OCI-LY3 (cell line): ENCODE measurements around the gene SLC39A6.
"Not testable (repeated sequence)": the region's sequence is repeated elsewhere in the genome, so short reads cannot be mapped to it uniquely, and the experiment has no call there.

Source experiments
- H2AFZ ChIP-seq: fragments of 200-600, 300-600 bp; shearing (Covaris generic); 2 replicates; pipeline ENCODE4 v1.6.0; 2014; ENCODE audit warnings: antibody characterized with exemption, low read depth, low read length
- H3K27ac ChIP-seq: fragments of 200-600, 300-600 bp; sonication (generic); 2 replicates; pipeline ENCODE4 v1.5.1; 2014; ENCODE audit warnings: mild to moderate bottlenecking, low read length, moderate library complexity, mixed read lengths
- H3K27me3 ChIP-seq: fragments of 200-600, 300-600 bp; sonication (generic); 2 replicates; pipeline ENCODE4 v1.6.1; 2014; ENCODE audit warnings: low read depth, low read length, mixed read lengths
- H3K36me3 ChIP-seq: fragments of 200-600, 300-600 bp; sonication (generic); replicated peaks from 2 replicates; pipeline ENCODE3; 2014; ENCODE audit warnings: low read depth, low read length, mixed read lengths
- H3K4me1 ChIP-seq: fragments of 300-600, 200-600 bp; sonication (generic); 2 replicates; pipeline ENCODE4 v1.6.1; 2014; ENCODE audit warnings: low read length, mixed read lengths
- H3K4me2 ChIP-seq: fragments of 200-600, 300-600 bp; sonication (generic); 2 replicates; pipeline ENCODE4 v1.6.1; 2014; ENCODE audit warnings: low read length, mixed read lengths
- H3K4me3 ChIP-seq: fragments of 300-600, 200-600 bp; sonication (generic); 2 replicates; pipeline ENCODE4 v1.5.1; 2014; ENCODE audit warnings: antibody characterized with exemption, mild to moderate bottlenecking, low read length, moderate library complexity
- H3K79me2 ChIP-seq: fragments of 300-600, 200-600 bp; shearing (Covaris generic); 2 replicates; pipeline ENCODE4 v1.6.1; 2014; ENCODE audit warnings: mild to moderate bottlenecking, low read length, mixed read lengths
- H3K9ac ChIP-seq: fragments of 300-600, 200-600 bp; shearing (Covaris generic); 2 replicates; pipeline ENCODE4 v1.6.0; 2014; ENCODE audit warnings: mild to moderate bottlenecking, low read length, moderate library complexity
- H3K9me3 ChIP-seq: fragments of 200-600, 300-600 bp; shearing (Covaris generic); 2 replicates; pipeline ENCODE4 v1.6.1; 2014; ENCODE audit warnings: low read length, mixed read lengths; ENCODE audit not compliant: insufficient read depth
- H4K20me1 ChIP-seq: fragments of 200-600, 300-600 bp; sonication (generic); 2 replicates; pipeline ENCODE4 v1.6.1; 2016; ENCODE audit warnings: low read length, mixed read lengths; ENCODE audit not compliant: insufficient read depth
- EZH2phosphoT487 ChIP-seq: fragments of 200-600 bp; shearing (Covaris generic); IDR thresholded peaks from 2 replicates; pipeline ENCODE4 v1.6.1; 2018; ENCODE audit warnings: antibody characterized with exemption, mixed run types, low read depth
- TF ChIP-seq, protein P1 (sequence below): fragments of 200-600, 300-600 bp; sonication (generic); IDR thresholded peaks from 2 replicates; pipeline ENCODE4 v1.5.1; 2014; ENCODE audit warnings: antibody characterized with exemption, low read length, low read depth

The SLC39A6 gene

DNA sequence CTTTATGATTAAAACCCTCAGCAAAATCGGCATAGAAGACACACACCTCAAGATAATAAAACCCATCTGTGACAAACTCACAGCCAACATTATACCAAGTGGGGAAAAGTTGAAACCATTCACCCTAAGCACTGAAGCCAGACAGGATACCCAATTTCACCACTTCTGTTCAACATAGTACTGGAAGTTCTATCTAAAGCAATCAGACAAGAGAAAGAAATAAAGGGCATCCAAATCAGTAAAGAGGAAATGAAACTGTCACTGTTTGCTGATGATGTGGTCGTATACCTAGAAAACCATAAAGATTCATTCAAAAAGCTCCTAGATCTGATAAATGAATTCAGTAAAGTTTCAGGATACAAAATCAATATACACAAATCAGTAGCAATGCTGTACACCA lies 45.4 kb downstream of the SLC39A6 start:
- no peak overlapping the region for H3K9ac ChIP-seq
- H3K4me1 ChIP-seq = peaks cover 5% of the 10 kb centered on the region
- H3K27me3 ChIP-seq = no peaks in the 10 kb centered on the region
- no peaks in the 10 kb centered on the region for H4K20me1 ChIP-seq
- TF ChIP-seq, protein P1, sequence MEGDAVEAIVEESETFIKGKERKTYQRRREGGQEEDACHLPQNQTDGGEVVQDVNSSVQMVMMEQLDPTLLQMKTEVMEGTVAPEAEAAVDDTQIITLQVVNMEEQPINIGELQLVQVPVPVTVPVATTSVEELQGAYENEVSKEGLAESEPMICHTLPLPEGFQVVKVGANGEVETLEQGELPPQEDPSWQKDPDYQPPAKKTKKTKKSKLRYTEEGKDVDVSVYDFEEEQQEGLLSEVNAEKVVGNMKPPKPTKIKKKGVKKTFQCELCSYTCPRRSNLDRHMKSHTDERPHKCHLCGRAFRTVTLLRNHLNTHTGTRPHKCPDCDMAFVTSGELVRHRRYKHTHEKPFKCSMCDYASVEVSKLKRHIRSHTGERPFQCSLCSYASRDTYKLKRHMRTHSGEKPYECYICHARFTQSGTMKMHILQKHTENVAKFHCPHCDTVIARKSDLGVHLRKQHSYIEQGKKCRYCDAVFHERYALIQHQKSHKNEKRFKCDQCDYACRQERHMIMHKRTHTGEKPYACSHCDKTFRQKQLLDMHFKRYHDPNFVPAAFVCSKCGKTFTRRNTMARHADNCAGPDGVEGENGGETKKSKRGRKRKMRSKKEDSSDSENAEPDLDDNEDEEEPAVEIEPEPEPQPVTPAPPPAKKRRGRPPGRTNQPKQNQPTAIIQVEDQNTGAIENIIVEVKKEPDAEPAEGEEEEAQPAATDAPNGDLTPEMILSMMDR = no peak
- no peak for TF ChIP-seq EZH2phosphoT487
- H3K9me3 ChIP-seq = no peaks in the 10 kb centered on the region
- no peak overlapping the region for H3K27ac ChIP-seq
- H3K36me3 ChIP-seq = no peaks in the 10 kb centered on the region
- H3K4me3 ChIP-seq = no peak overlapping the region
- no peak overlapping the region for H3K4me2 ChIP-seq
- no peaks in the 10 kb centered on the region for H3K79me2 ChIP-seq
- H2AFZ ChIP-seq = no peak overlapping the region

DNA sequence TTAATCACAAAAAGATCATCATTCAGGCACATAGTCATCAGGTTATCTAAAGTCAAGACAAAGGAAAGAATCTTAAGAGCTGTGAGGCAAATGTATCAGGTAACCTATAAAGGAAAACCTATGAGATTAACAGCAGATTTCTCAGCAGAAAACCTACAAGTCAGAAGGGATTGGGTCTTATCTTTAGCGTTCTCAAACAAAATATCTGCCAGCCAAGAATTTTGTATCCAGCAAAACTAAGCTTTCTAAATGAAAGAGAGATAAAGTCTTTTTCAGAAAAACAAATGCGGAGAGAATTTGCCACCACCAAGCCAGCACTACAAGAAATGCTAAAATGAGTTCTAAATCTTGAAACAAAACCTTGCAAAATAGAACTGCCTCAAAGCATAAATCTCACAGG lies 48.0 kb downstream of the SLC39A6 start:
- not testable (repeated sequence) for H3K36me3 ChIP-seq, H4K20me1 ChIP-seq, H3K9ac ChIP-seq, H3K27ac ChIP-seq, H3K9me3 ChIP-seq, H3K79me2 ChIP-seq, H3K4me2 ChIP-seq, H3K4me3 ChIP-seq, H2AFZ ChIP-seq, H3K27me3 ChIP-seq, H3K4me1 ChIP-seq

DNA sequence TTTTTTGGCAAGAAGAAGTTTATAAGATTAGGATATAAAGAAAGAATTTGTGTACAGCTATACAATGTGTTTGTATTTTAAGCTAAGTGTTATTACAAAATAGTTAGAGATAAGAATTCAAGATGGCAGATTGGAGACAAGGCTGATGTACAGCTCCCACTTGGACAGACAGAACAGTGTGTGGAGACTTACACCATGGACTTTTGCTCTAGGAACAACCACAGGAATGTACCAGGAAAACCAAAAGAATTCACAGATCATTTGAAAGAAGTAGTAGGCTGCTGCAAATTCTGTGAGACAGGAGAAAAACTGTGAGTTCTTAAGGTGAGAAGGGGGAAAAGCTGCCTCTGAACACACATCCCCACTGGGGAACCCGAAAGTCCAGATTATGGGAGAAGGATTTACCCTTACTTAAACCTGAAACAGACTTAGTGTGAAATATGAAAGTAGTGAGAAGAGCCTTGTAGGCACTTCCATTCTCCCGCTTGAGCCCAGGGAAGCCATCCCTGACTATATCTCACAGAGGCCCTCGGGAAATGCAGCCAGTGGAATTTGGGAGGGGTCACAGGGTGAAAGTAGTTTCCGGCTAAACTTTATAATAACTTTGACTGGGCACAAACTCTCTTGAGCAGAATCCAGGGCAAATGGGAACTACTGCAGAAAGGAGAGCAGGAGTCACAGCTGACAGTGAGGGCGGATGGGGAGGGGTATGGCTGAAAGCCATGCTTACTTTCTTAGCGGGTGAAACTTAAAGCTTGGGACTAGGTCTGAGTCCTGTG lies 50.2 kb downstream of the SLC39A6 start:
- TF ChIP-seq, protein P1 = no peak
- no peak for TF ChIP-seq EZH2phosphoT487
- Histone ChIP-seq H3K9me3 (no peaks in the 10 kb centered on the region), H3K27ac (no peak overlapping the region), H3K36me3 (no peaks in the 10 kb centered on the region), H3K4me2 (no peak overlapping the region), H2AFZ (no peak overlapping the region), H3K27me3 (0 out of 2 replicates have a peak, but pooled peaks cover under 1% of the 10 kb centered on the region), H3K79me2 (no peaks in the 10 kb centered on the region), H3K4me3 (no peak overlapping the region), H4K20me1 (no peaks in the 10 kb centered on the region), H3K4me1 (peaks cover 5% of the 10 kb centered on the region), H3K9ac (no peak overlapping the region)

DNA sequence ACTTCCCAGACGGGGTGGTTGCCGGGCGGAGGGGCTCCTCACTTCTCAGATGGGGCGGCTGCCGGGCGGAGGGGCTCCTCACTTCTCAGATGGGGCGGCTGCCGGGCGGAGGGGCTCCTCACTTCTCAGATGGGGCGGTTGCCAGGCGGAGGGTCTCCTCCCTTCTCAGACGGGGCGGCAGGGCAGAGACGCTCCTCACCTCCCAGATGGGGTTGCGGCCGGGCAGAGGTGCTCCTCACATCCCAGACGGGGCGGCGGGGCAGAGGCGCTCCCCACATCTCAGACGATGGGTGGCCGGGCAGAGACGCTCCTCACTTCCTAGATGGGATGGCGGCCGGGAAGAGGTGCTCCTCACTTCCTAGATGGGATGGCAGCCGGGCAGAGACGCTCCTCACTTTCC lies 51.4 kb downstream of the SLC39A6 start:
- not testable (repeated sequence) for H3K4me3 ChIP-seq, H3K9ac ChIP-seq, H3K9me3 ChIP-seq, H3K4me1 ChIP-seq, H4K20me1 ChIP-seq, H3K27me3 ChIP-seq, H3K79me2 ChIP-seq, H3K4me2 ChIP-seq, H3K36me3 ChIP-seq, H2AFZ ChIP-seq, H3K27ac ChIP-seq

DNA sequence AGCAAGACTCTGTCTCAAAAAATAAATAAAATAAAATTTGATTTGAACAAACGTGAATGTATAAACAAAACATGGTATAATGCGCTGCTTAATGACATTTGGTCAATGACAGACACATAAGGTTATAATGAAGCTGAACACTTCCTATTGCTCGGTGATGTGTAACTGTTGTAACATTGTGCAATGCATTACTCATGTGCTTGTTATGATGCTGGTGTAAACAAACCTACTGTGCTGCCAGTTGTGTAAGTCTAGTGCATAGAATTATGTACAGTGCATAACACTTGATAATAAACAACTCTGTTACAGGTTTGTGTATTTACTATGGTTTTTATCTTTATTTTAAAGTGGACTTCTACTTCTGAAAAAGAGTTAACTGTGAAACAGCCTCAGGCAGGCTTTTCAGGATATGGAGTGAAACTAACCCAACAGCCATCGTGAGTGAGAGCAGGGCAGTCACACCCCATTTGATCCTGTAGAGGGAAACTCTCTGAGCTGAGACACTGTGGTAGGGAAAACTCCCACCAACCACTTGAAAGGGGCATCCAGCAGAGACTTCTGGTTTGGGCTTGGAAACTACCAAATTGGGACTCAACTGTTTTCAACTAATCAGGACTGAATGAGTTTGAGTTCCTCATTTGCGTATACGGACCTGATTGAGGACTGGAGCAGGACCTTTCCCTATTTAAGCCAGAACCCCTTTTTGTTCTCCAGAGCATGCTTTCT lies 53.1 kb downstream of the SLC39A6 start:
- H3K36me3 ChIP-seq = no peaks in the 10 kb centered on the region
- H2AFZ ChIP-seq = no peak overlapping the region
- H3K4me1 ChIP-seq = no peaks in the 10 kb centered on the region
- TF ChIP-seq EZH2phosphoT487 = no peak
- TF ChIP-seq, protein P1 = no peak
- H3K4me3 ChIP-seq = no peak overlapping the region
- no peaks in the 10 kb centered on the region for H3K79me2 ChIP-seq
- H3K9me3 ChIP-seq = no peaks in the 10 kb centered on the region
- H3K9ac ChIP-seq = no peak overlapping the region
- H3K27ac ChIP-seq = no peak overlapping the region
- H3K27me3 ChIP-seq = peaks cover 9% of the 10 kb centered on the region; the same call in 1 of the 2 replicates
- no peak overlapping the region for H3K4me2 ChIP-seq
- no peaks in the 10 kb centered on the region for H4K20me1 ChIP-seq
